ENCODE measurements around the gene C1QTNF5. TPM values are rescaled to one million over a fixed set of nuclear protein-coding genes. Genes with fewer than 3 reads are reported as not detected.

The C1QTNF5 gene
- total RNA-seq, 1 experiment from 2014 or later, result 0.33 TPM

- no peak overlapping the region for H3K14ac ChIP-seq (ENCODE audit: insufficient read depth, low read length)
- no peak overlapping the region for H2BK120ac ChIP-seq (ENCODE audit: low read depth, low read length, poor library complexity, severe bottlenecking)
- no peak overlapping the region for H3K4me2 ChIP-seq (ENCODE audit: insufficient read depth, insufficient read length, low read length)
- DNase-seq, result peak; percentile 14
- H4K5ac ChIP-seq (ENCODE audit: insufficient read length, low read depth, low read length), result no peak overlapping the region
- H3K4me1 Mint-ChIP-seq, result peaks cover 43 to 46% of the 10 kb centered on the region in 2 experiments
- H2BK20ac ChIP-seq (ENCODE audit: low read depth, low read length, poor library complexity, severe bottlenecking), result no peak overlapping the region
- H3K9me3 ChIP-seq (ENCODE audit: control insufficient read depth, low read depth, low read length), result no peaks in the 10 kb centered on the region
- H3K27ac Mint-ChIP-seq, result peak overlapping the region in 1 of 3 experiments; percentile 48; a peak in 1 of 7 replicates
- H3K23me2 ChIP-seq (ENCODE audit: insufficient read length, low read depth, low read length, poor library complexity, severe bottlenecking), result peaks cover 10% of the 10 kb centered on the region
- H3K36me3 Mint-ChIP-seq (ENCODE audit: insufficient read depth in 1 of 3, low read depth in 3 of 3), result peaks cover 13 to 27% (median 26%) of the 10 kb centered on the region in 3 experiments
- no peak overlapping the region for H2AFZ ChIP-seq (ENCODE audit: low read length)
- WGBS (ENCODE audit: extremely low coverage, insufficient read length, low lambda C conversion rate), result no CpG with 5 or more reads among the region's 10 CpGs
- peaks cover 2 to 3% of the 10 kb centered on the region in 2 experiments; a peak in 2 of 5 replicates for H3K9me3 Mint-ChIP-seq
- no peak overlapping the region for H3T11ph ChIP-seq (ENCODE audit: low read length)
- H3K9ac ChIP-seq (ENCODE audit: extremely low read depth, insufficient read length, low read length), result no peak overlapping the region
- no peak overlapping the region for H3K27ac ChIP-seq (ENCODE audit: insufficient read length, low read depth, low read length)
- H3K56ac ChIP-seq (ENCODE audit: insufficient read length, low read depth, low read length), result no peak overlapping the region
- no peak overlapping the region for H2BK5ac ChIP-seq (ENCODE audit: insufficient read length, low read length)
- no peak overlapping the region for H2BK12ac ChIP-seq (ENCODE audit: insufficient read length, low read depth, low read length)
- no peaks in the 10 kb centered on the region for H3K79me2 ChIP-seq (ENCODE audit: insufficient read depth, low read length)
- peaks cover 57% of the 10 kb centered on the region for H3K27me3 Mint-ChIP-seq (ENCODE audit: low read depth)
- no peak overlapping the region for H3K23ac ChIP-seq (ENCODE audit: insufficient read length, low read depth, low read length)
- H3K27me3 ChIP-seq (ENCODE audit: insufficient read depth, low read length), result peaks cover 14% of the 10 kb centered on the region; the same call in 1 of the 2 replicates
- H2BK15ac ChIP-seq (ENCODE audit: low read depth, low read length), result no peak overlapping the region
- H4K8ac ChIP-seq (replicated peaks; ENCODE audit: insufficient read length, low read depth, low read length), result no peak overlapping the region
- TF ChIP-seq, protein P1, sequence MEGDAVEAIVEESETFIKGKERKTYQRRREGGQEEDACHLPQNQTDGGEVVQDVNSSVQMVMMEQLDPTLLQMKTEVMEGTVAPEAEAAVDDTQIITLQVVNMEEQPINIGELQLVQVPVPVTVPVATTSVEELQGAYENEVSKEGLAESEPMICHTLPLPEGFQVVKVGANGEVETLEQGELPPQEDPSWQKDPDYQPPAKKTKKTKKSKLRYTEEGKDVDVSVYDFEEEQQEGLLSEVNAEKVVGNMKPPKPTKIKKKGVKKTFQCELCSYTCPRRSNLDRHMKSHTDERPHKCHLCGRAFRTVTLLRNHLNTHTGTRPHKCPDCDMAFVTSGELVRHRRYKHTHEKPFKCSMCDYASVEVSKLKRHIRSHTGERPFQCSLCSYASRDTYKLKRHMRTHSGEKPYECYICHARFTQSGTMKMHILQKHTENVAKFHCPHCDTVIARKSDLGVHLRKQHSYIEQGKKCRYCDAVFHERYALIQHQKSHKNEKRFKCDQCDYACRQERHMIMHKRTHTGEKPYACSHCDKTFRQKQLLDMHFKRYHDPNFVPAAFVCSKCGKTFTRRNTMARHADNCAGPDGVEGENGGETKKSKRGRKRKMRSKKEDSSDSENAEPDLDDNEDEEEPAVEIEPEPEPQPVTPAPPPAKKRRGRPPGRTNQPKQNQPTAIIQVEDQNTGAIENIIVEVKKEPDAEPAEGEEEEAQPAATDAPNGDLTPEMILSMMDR (conservative IDR thresholded peaks at IDR 0.05), result no peak
- no peaks in the 10 kb centered on the region for H3K79me1 ChIP-seq (ENCODE audit: insufficient read depth, low read depth, low read length, poor library complexity, severe bottlenecking)
- H2AK5ac ChIP-seq (ENCODE audit: insufficient read length, low read length), result no peak overlapping the region
- no peak overlapping the region for H3K4ac ChIP-seq (ENCODE audit: low read depth, low read length)
- H4K91ac ChIP-seq (ENCODE audit: insufficient read length, low read depth, low read length), result no peak overlapping the region
- H3K18ac ChIP-seq (ENCODE audit: insufficient read length, low read depth, low read length), result no peak overlapping the region
- H4K20me1 ChIP-seq (ENCODE audit: control insufficient read depth, insufficient read depth, insufficient read length), result peaks cover 5% of the 10 kb centered on the region
- peaks cover 7% of the 10 kb centered on the region for H3K4me1 ChIP-seq (ENCODE audit: insufficient read depth, low read length)
- no peak overlapping the region for H3K4me3 Mint-ChIP-seq
Measured at GRCh38 chr11:119359365-119360214, 18.9 kb upstream of the C1QTNF5 start.

All from H9 (cell line).